Measurements from ENCODE around the gene KIRREL3. TPM values are rescaled to one million over a fixed set of nuclear protein-coding genes. Genes with fewer than 3 reads are reported as not detected.
A peak's percentile ranks its signal among the peaks of the same experiment; 100 is the strongest.

Gene KIRREL3
- total and polyA plus RNA-seq, 2 of the 8 experiments (the other 6 are each of a cell fraction or from before 2014, with no cell fraction given) = 0.29 to 0.32 TPM

DNA sequence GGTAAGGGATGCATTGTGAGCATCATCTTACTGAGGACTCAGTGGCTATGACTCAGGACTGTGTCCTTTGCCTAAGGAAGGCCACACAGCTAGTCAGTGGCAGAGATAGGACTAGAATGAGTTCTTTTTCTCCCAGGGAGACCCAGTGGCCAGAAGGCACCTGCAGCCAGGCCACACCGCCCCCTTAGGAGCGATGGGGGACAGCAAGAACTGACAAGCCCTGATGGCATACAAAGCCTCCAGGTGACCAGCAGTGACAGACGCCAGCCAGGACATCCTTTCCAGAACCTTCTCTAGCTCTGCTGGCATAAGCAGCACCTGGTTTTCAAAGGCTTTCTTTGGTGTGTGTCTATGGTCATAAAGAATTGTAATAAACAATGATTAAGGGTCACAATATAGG, 405.0 kb downstream of the KIRREL3 start:
- Histone ChIP-seq H3K36me3 (ENCODE audit: control insufficient read depth in 2 of 4, insufficient read depth in 4 of 4, low read length in 3 of 4) (no peaks in the 10 kb centered on the region), H3K9me3 (ENCODE audit: insufficient read depth in 2 of 2, low read depth in 1 of 2, low read length in 1 of 2) (0 out of 4 replicates have a peak, but pooled peaks cover 0 to 2% of the 10 kb centered on the region in 2 experiments), H3K27me3 (replicated peaks in 1 of 4; ENCODE audit: control insufficient read depth in 3 of 4, extremely low read depth in 1 of 4, insufficient read depth in 3 of 4, low read length in 3 of 4) (no peaks in the 10 kb centered on the region), H4K5ac (ENCODE audit: insufficient read length, low read depth, low read length) (no peak overlapping the region), H2AK5ac (ENCODE audit: low read depth, low read length) (no peak overlapping the region; the same call in 1 of the 2 replicates), H4K8ac (ENCODE audit: extremely low read depth, insufficient read depth, low read length) (no peak overlapping the region), H2BK120ac (replicated peaks; ENCODE audit: low read depth, low read length) (no peak overlapping the region), H3K4me3 (ENCODE audit: extremely low read depth in 1 of 4, insufficient read depth in 2 of 4, low read depth in 3 of 4, low read length in 4 of 4) (no peak overlapping the region), H3K27ac (ENCODE audit: low read depth, low read length) (no peak overlapping the region), H2BK20ac (ENCODE audit: low read length) (no peak overlapping the region), H3K9ac (replicated peaks in 1 of 4; ENCODE audit: extremely low read depth in 1 of 4, low read depth in 3 of 4, low read length in 3 of 4) (no peak overlapping the region), H2AFZ (ENCODE audit: low read length) (no peak overlapping the region), H3K79me1 (ENCODE audit: low read depth, low read length) (no peaks in the 10 kb centered on the region), H4K91ac (replicated peaks; ENCODE audit: insufficient read length, low read length) (no peak overlapping the region), H2BK12ac (ENCODE audit: low read depth, low read length) (no peak overlapping the region), H2BK15ac (ENCODE audit: low read length) (no peak overlapping the region), H3K18ac (ENCODE audit: extremely low read depth, low read length) (no peak overlapping the region), H2BK5ac (ENCODE audit: low read depth, low read length) (no peak overlapping the region), H3K4ac (replicated peaks; ENCODE audit: insufficient read length, low read depth, low read length) (no peak overlapping the region), H3K14ac (ENCODE audit: insufficient read length) (no peak overlapping the region), H3K4me1 (replicated peaks in 1 of 4; ENCODE audit: control insufficient read depth in 3 of 4, insufficient read depth in 4 of 4, low read length in 3 of 4) (peaks cover 0 to 11% (median 7%) of the 10 kb centered on the region in 4 experiments; a peak in 5 of 7 replicates), H3K23ac (ENCODE audit: insufficient read length) (no peak overlapping the region), H3K79me2 (ENCODE audit: control insufficient read depth in 1 of 2, insufficient read depth in 2 of 2, low read length in 2 of 2) (no peaks in the 10 kb centered on the region), H3K56ac (replicated peaks; ENCODE audit: insufficient read length, low read depth, low read length) (no peak overlapping the region), H3K23me2 (ENCODE audit: low read depth, low read length) (no peaks in the 10 kb centered on the region), H3K4me2 (ENCODE audit: insufficient read depth in 1 of 2, low read depth in 2 of 2, low read length in 2 of 2) (no peak overlapping the region), H4K20me1 (replicated peaks in 1 of 2; ENCODE audit: control insufficient read depth in 1 of 2, insufficient read depth in 2 of 2, low read length in 2 of 2) (no peaks in the 10 kb centered on the region)
- TF ChIP-seq NRF1 (IDR thresholded peaks at IDR 0.05; ENCODE audit: low read depth, low read length) (no peak), KDM5A (IDR thresholded peaks at IDR 0.05; ENCODE audit: low read length) (no peak), SIN3A (conservative IDR thresholded peaks at IDR 0.05 in 1 of 2, IDR thresholded peaks at IDR 0.05 in 1 of 2; ENCODE audit: low read depth in 1 of 2, low read length in 2 of 2) (no peak), RAD21 (IDR thresholded peaks at IDR 0.05 in 1 of 2, conservative IDR thresholded peaks at IDR 0.05 in 1 of 2; ENCODE audit: low read depth in 2 of 2, low read length in 2 of 2) (peak; percentile 24 to 41)
- TF ChIP-seq, protein P1, sequence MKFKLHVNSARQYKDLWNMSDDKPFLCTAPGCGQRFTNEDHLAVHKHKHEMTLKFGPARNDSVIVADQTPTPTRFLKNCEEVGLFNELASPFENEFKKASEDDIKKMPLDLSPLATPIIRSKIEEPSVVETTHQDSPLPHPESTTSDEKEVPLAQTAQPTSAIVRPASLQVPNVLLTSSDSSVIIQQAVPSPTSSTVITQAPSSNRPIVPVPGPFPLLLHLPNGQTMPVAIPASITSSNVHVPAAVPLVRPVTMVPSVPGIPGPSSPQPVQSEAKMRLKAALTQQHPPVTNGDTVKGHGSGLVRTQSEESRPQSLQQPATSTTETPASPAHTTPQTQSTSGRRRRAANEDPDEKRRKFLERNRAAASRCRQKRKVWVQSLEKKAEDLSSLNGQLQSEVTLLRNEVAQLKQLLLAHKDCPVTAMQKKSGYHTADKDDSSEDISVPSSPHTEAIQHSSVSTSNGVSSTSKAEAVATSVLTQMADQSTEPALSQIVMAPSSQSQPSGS (IDR thresholded peaks at IDR 0.05; ENCODE audit: low read length) = no peak
- TF ChIP-seq, protein P2, sequence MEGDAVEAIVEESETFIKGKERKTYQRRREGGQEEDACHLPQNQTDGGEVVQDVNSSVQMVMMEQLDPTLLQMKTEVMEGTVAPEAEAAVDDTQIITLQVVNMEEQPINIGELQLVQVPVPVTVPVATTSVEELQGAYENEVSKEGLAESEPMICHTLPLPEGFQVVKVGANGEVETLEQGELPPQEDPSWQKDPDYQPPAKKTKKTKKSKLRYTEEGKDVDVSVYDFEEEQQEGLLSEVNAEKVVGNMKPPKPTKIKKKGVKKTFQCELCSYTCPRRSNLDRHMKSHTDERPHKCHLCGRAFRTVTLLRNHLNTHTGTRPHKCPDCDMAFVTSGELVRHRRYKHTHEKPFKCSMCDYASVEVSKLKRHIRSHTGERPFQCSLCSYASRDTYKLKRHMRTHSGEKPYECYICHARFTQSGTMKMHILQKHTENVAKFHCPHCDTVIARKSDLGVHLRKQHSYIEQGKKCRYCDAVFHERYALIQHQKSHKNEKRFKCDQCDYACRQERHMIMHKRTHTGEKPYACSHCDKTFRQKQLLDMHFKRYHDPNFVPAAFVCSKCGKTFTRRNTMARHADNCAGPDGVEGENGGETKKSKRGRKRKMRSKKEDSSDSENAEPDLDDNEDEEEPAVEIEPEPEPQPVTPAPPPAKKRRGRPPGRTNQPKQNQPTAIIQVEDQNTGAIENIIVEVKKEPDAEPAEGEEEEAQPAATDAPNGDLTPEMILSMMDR (IDR thresholded peaks at IDR 0.05; ENCODE audit: control extremely low read depth in 1 of 3, insufficient read depth in 1 of 3, low read depth in 1 of 3, low read length in 3 of 3) = peak; percentile 14 to 42 (median 25); a peak in 2 of 4 replicates
- no peak for DNase-seq (ENCODE audit: low read depth in 1 of 2, low spot score in 2 of 2)
- 79% methylated on average over 3 of the region's 3 CpGs; no CpG with 5 or more reads in 1 of the 2 experiments for WGBS, 2 experiments (ENCODE audit: extremely low coverage in 1 of 2, insufficient coverage in 1 of 2, insufficient read length in 1 of 2, insufficient replicate concordance in 2 of 2, low coverage in 1 of 2, low lambda C conversion rate in 2 of 2, missing lambda C conversion rate in 1 of 2)
- FAIRE-seq = no peak
- POLR2A ChIA-PET (ENCODE audit: partially characterized antibody) = no interaction called here
- CTCF ChIA-PET (ENCODE audit: partially characterized antibody) = interaction anchor here (0.5 to 13.6 kb wide), 11 partner anchors 9 to 479 kb away, joined by 3 to 143 read pairs (median 3); no protein-coding TSS in a partner anchor

Data from H1 (cell line).